Muscle of leg (tissue), 11 donors: Measurements from ENCODE around the gene PPARA. TPM values are rescaled to one million over a fixed set of nuclear protein-coding genes. Genes with fewer than 3 reads are reported as not detected.
A peak's percentile ranks its signal among the peaks of the same experiment; 100 is the strongest.

Experiments used
- DNase-seq: peaks from one replicate; pipeline ENCODE4 v3.0.0; 2013
- H3K27ac ChIP-seq: one replicate; pipeline ENCODE4 v1.5.1; 2013; ENCODE audit warnings: mild to moderate bottlenecking, low read length, control low read depth
- H3K27me3 ChIP-seq: one replicate; pipeline ENCODE4 v1.6.1; 2013; ENCODE audit warnings: low read length; ENCODE audit not compliant: control insufficient read depth, insufficient read depth
- H3K36me3 ChIP-seq: one replicate; pipeline ENCODE4 v1.6.1; 2013; ENCODE audit warnings: low read length; ENCODE audit not compliant: control insufficient read depth, insufficient read depth
- H3K4me1 ChIP-seq: one replicate; pipeline ENCODE4 v1.6.1; 2013; ENCODE audit warnings: low read length; ENCODE audit not compliant: control insufficient read depth, insufficient read depth
- H3K4me3 ChIP-seq: one replicate; pipeline ENCODE4 v1.5.1; 2013; ENCODE audit warnings: low read length, control low read depth
- H3K9me3 ChIP-seq: replicated peaks from 2 replicates; pipeline ENCODE4 v1.6.1; 2013; ENCODE audit warnings: low read depth, low read length; ENCODE audit not compliant: control insufficient read depth
- WGBS: methylation state at CpG from one replicate; pipeline ENCODE4 v1.1.5; 2013; ENCODE audit warnings: missing lambda C conversion rate; ENCODE audit not compliant: insufficient coverage; 5-methylcytosine and 5-hydroxymethylcytosine counted together
- polyA plus RNA-seq, 8 donors: library from polyadenylated mRNA; unstranded; fragments of 120-200 nt; gene quantifications; one replicate each; pipeline versions ENCODE4 v1.2.1 to v1.2.3, GENCODE V29; 2013; ENCODE audit warnings: inconsistent platforms in 1 of 8, low replicate concordance in 1 of 8; ENCODE audit not compliant: insufficient read length in 8 of 8, insufficient read depth in 1 of 8
- total RNA-seq: library from RNA; stranded (reverse); fragments of 120-200 nt; gene quantifications from one replicate; pipeline ENCODE4 v1.2.4, GENCODE V29; 2013

The PPARA gene
- total and polyA plus RNA-seq, 9 donors, result 15.5 to 27.8 (median 19.6) TPM

- H3K27ac ChIP-seq, result no peak overlapping the region
- H3K4me3 ChIP-seq, result no peak overlapping the region
- H3K36me3 ChIP-seq, result peaks cover 60% of the 10 kb centered on the region
- DNase-seq, result no peak
- no peaks in the 10 kb centered on the region for H3K9me3 ChIP-seq
- no peaks in the 10 kb centered on the region for H3K27me3 ChIP-seq
- H3K4me1 ChIP-seq, result peaks cover 63% of the 10 kb centered on the region
- WGBS, result 68% methylated on average over 17 of the region's 25 CpGs
Measured at GRCh38 chr22:46113110-46113909, 37.0 kb upstream of the PPARA start.

- Histone ChIP-seq H3K27me3 (no peaks in the 10 kb centered on the region), H3K4me1 (peaks cover 56% of the 10 kb centered on the region), H3K27ac (peak overlapping the region; percentile 35), H3K4me3 (no peak overlapping the region), H3K36me3 (peaks cover 54% of the 10 kb centered on the region), H3K9me3 (no peaks in the 10 kb centered on the region)
- DNase-seq, result peak; percentile 38
- 45% methylated on average over 16 of the region's 21 CpGs for WGBS
Measured at GRCh38 chr22:46113910-46114517, 36.3 kb upstream of the PPARA start.

- Histone ChIP-seq H3K27me3 (no peaks in the 10 kb centered on the region), H3K27ac (peak overlapping the region; percentile 81), H3K4me1 (peaks cover 48% of the 10 kb centered on the region), H3K36me3 (peaks cover 49% of the 10 kb centered on the region), H3K9me3 (no peaks in the 10 kb centered on the region), H3K4me3 (no peak overlapping the region)
- peak; percentile 35 for DNase-seq
- 55% methylated on average over 10 of the region's 15 CpGs for WGBS
Measured at GRCh38 chr22:46114518-46115387, 35.6 kb upstream of the PPARA start.

GRCh38 chr22:46115388-46115678, 35.0 kb upstream of the PPARA start:
- Histone ChIP-seq H3K9me3 (no peaks in the 10 kb centered on the region), H3K4me3 (no peak overlapping the region), H3K36me3 (peaks cover 43% of the 10 kb centered on the region), H3K27me3 (no peaks in the 10 kb centered on the region), H3K4me1 (peaks cover 49% of the 10 kb centered on the region), H3K27ac (peak overlapping the region; percentile 81)
- DNase-seq, result peak; percentile 42
- WGBS, result 70% methylated on average over 2 of the region's 4 CpGs

GRCh38 chr22:46115755-46116490, 34.4 kb upstream of the PPARA start:
- Histone ChIP-seq H3K27ac (peak overlapping the region; percentile 81), H3K27me3 (no peaks in the 10 kb centered on the region), H3K4me1 (peaks cover 45% of the 10 kb centered on the region), H3K9me3 (no peaks in the 10 kb centered on the region), H3K36me3 (peaks cover 37% of the 10 kb centered on the region), H3K4me3 (no peak overlapping the region)
- 61% methylated on average over 15 of the region's 23 CpGs for WGBS
- peak; percentile 44 for DNase-seq

GRCh38 chr22:46116491-46116958, 33.8 kb upstream of the PPARA start:
- Histone ChIP-seq H3K27ac (peak overlapping the region; percentile 81), H3K4me1 (peaks cover 41% of the 10 kb centered on the region), H3K36me3 (peaks cover 34% of the 10 kb centered on the region), H3K27me3 (no peaks in the 10 kb centered on the region), H3K9me3 (no peaks in the 10 kb centered on the region), H3K4me3 (no peak overlapping the region)
- 8% methylated on average over 16 of the region's 28 CpGs for WGBS
- peak; percentile 94 for DNase-seq

- no peak overlapping the region for H3K27ac ChIP-seq
- H3K4me3 ChIP-seq, result no peak overlapping the region
- H3K36me3 ChIP-seq, result peaks cover 25% of the 10 kb centered on the region
- WGBS, result 77% methylated on average over 9 of the region's 10 CpGs
- peak; percentile 42 for DNase-seq
- H3K9me3 ChIP-seq, result no peaks in the 10 kb centered on the region
- no peaks in the 10 kb centered on the region for H3K27me3 ChIP-seq
- H3K4me1 ChIP-seq, result peaks cover 33% of the 10 kb centered on the region
Measured at GRCh38 chr22:46117206-46118199, 32.8 kb upstream of the PPARA start.

GRCh38 chr22:46119093-46119728, 31.1 kb upstream of the PPARA start:
- Histone ChIP-seq H3K36me3 (peaks cover 9% of the 10 kb centered on the region), H3K4me3 (no peak overlapping the region), H3K27ac (no peak overlapping the region), H3K27me3 (no peaks in the 10 kb centered on the region), H3K9me3 (no peaks in the 10 kb centered on the region), H3K4me1 (peaks cover 24% of the 10 kb centered on the region)
- DNase-seq, result peak; percentile 35
- WGBS, result 55% methylated on average over 12 of the region's 12 CpGs
